Central memory CD4-positive, alpha-beta T cell (primary cell): ENCODE measurements around the gene C6orf118.

Source experiments
- DNase-seq: peaks from one replicate; pipeline ENCODE4 v3.0.0; 2022
- total RNA-seq, 3 experiments: gene quantifications; one replicate each; lab custom pipeline; 2026; lab: John Stamatoyannopoulos, UW

C6orf118 gene
- 0 reads per million in 3 experiments for total RNA-seq

- no peak for DNase-seq
These were observed at the start of gene C6orf118 for GRCh38 chr6:165308926-165309731. C6orf118 (minus strand) TSS chr6:165309605; CDS start chr6:165309586, 19 bp downstream.

DNA sequence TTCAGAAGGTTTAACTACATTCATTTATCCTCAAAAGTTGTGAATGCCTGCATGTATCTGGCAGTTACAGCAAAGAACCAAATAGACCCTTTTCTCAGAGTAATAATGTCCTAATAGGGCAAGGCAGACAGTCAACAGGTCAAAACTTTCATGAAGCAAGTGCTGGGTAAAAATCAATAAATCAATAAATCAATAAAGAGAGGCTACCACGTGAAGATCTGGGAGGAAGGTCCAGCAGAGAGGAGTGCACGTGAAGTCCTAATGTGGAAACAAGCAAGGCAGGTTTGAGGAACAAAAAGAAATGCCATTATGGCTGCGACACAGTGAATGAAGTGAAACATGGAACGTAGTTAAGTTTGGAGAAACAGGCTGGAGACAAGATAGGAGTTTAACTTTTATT is 36.3 kb upstream of the C6orf118 start:
- no peak for DNase-seq

DNA sequence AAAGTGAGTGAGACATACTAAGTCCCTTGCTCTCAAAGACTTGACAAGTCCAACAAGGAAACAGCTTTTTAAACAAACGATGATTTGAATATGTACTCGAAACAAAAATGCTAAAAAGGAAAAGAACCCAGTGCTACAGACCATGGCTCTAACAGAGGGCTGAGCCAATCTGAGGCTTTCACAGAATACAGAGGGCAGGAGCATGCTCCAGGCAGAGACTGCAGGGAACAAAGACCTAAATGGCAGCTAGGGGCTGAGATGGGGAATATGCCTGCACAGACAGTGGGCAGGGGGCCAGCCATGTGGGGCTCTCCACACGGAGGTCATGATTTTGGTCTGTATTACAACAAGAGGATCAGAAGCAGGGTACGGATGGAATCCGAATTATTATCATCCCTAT is 31.1 kb upstream of the C6orf118 start:
- no peak for DNase-seq

GRCh38 chr6:165325609-165326008 is 16.2 kb upstream of the C6orf118 start:
- no peak for DNase-seq

DNA sequence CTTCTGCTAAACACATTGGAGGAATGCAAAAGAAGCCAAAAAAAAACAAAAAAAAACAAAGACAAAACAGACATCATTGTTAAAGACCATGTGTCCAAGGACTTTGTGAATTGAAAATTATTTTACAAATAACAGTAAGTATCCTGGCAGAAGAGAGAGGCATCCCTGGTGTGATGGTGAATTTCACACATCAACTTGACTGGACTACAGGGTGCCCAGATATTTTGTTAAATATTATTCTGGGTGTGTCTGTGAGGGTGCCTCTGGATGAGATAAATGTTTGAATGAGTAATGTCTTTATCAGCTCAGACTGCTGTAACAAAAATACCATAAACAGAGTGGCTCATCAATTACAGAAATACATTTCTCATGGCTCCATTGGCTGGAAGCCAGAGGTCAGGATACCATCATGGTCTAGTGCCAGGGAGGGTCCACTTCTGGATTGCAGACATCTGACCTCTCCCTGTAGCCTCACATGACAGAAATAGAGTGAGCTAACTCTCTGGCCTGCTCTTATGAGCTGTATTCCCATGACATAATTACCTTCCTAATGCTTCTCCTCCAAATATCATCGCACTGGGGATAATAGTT is 12.2 kb upstream of the C6orf118 start:
- no peak for DNase-seq

DNA sequence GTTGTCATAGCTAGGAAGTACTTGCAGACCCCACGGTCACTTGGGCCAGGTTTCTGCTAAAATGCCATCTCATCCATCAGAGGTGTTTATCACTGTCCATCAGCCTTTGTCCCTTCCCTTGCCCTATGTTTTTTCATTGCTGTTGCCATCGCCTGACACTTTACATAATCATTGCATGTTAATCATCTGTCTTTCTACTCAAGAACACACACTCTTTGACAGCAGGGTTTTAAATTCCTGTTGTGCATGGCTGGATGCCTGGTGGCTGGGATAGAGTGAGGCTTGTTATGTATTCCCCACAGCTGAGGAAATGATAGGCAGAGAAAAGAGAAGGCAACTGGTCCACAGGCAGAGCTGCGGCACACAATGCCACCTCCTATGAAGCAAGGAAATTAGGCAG is 11.7 kb upstream of the C6orf118 start:
- DNase-seq, result no peak

- DNase-seq, result no peak
These were observed 8.3 kb upstream of the C6orf118 start for GRCh38 chr6:165317723-165318122.

- DNase-seq, result no peak
These were observed 2.5 kb downstream of the C6orf118 start for GRCh38 chr6:165306955-165307354.

DNA sequence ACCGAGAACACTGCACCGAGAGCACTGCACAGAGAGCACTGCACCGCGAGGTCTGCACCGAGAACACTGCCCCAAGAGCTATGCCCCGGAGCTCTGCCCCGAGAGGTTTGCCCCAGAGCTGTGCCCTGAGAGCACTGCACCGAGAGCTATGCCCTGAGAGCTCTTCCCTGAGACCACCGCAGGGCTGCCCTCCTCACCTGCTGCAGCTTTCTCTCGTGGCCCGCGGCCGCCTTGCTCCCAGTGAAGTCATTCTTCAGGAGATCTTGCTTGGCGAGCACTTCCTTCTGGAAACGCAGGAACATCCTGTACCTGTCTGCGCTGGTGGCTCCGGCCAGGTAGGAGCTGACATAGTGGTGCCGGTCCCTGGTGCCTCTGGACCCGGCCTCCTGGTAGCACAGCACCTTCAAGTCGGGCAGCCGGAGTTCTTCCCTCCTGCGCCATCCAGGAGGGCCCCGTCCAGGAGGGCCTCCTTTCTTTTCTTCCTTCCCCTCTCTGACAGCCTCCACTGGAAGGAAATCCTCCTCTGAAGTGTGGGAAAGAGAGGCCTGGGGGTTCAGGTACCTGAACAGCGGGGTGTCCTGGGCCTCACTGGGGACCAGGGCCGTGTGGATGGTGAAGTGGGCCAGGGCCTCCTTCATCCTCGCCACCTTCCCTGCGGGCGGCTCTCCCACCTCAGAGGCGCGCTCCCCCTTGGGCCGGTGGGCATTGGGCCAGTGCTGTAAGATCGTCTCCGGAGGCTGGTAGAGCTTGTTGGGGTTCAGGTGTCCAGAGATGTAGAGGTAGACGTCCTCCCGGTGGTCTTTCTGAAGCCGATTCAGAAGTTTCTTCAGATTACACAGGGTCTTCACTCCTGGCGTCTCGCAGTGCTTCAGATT is 7.8 kb downstream of the C6orf118 start:
- DNase-seq, result no peak

DNA sequence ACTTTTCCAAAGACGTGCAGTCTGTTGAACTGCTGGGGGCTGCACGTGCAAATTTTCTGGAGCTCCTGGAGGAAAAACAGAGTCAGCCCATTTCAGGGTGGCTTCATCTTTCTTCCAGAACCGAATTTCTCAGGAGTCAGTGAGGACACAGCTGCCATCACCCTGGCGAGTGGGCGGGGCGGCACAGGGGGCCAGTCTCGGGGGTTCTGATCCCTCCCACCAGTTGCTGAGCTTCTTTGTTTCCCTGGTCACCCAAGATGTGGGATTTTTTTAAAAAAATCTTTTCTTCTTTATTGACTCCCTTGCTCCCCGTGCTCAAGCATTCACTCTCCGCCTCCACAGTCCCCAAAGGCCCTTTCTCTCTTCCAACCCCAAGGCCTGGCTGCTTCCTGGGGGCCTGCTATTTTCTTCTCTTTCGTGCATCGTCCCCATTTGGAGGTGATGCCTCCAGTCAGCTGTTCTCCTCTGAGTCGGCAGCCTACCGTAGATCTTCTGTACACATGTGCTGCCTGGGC is 8.9 kb downstream of the C6orf118 start:
- DNase-seq, result no peak

DNA sequence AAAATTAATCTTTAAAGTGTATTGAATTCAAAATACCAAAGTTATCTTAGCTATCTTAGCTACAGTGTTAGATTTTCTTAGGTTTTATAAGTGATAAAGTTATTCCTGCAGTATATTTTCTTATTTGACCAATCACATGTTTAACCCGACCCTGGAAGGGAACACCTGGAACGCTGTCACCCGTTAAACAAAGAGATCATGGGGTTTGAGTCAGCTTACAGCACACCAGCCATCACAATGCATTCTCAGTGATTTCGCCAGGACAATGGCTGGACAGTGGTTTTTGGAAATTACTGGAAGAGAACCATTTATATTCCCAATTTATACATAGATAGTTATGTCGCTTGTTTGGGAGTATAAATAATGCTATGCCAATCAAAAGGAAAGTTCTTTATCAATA is 10.5 kb downstream of the C6orf118 start:
- DNase-seq, result no peak

DNA sequence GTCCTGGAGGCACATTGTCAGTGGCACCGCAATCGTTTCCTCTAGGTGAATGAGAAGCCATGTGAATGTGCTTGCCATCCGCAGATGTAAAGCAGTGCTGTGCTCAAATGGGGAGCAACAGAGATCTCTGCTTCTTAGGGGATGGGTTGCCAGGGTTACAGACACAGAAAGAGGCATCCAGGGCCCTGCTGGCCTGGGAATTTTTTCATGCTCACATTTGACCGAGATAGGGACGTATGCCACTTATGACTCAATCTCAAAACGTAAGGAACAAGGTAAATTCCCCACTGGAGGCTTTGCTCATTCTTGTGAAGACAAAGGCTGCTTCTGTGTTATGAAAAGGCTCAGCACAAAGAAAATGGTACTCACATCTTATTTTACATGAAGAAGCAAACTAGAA is 11.0 kb downstream of the C6orf118 start:
- DNase-seq, result no peak

GRCh38 chr6:165292657-165293056 is 16.7 kb downstream of the C6orf118 start:
- DNase-seq, result no peak

- DNase-seq, result no peak
These were observed 34.8 kb downstream of the C6orf118 start for GRCh38 chr6:165274611-165275010.

- DNase-seq, result no peak
These were observed 36.8 kb downstream of the C6orf118 start for GRCh38 chr6:165272585-165272984.

DNA sequence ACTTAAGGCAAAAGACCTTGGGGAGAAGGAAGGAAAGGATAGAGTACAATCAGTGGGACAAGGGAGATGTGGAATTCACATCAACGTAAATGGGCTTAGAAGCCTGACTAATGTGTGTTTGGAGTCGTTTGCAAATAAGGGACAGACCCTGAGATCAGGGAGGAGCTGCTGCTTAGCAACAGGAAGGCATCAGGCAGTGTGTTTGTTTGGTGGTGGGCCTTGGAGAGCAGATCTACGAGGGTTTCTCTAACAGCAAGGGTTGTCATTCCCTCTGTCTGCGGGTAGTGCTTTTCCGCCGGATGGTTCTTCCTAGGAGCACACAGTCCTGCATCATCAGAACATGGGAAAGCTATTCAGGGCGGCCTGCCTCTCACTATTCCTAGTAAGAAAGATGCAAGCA is 40.4 kb downstream of the C6orf118 start:
- DNase-seq, result no peak

DNA sequence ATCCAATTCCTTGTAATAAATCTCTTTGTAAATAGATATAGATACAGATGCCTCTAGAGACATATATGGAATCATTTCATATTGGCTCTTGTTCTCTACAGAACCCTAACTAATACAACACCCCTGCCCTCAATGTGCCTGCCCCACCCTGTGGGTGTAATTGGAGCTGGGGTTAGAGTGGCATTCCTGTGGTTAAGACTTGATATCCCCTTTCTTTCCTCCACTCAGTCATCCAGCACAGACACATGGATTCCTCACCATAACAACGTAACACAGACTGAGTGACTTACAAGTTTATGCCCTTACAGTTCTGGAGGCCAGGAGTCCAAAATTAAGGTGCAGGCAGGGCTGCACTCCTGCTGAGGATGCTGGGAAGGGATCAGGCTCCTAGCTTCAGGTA is 42.8 kb downstream of the C6orf118 start:
- no peak for DNase-seq

- no peak for DNase-seq
These were observed 43.2 kb downstream of the C6orf118 start for GRCh38 chr6:165266191-165266590.

- DNase-seq, result no peak
These were observed 48.9 kb downstream of the C6orf118 start for GRCh38 chr6:165260462-165260861.

GRCh38 chr6:165249808-165250207 is 59.6 kb downstream of the C6orf118 start:
- DNase-seq, result no peak

DNA sequence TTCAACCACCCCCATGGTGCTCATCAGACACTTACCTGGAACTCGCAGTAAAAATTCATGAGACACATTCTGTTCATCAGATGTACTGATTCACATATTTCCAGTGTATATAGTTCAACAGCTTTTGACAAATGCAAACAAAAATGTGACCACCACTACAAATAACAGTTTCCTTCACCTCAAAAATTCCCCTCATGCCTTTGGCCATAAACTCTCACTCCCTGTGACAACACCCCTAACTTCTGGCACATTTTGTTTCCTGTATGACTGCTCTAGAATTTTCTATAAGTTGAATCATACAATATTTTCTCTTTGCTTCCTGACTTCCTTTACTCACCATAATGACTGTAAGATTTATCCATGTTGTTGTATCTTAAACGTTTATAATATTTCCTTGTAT is 63.7 kb downstream of the C6orf118 start:
- no peak for DNase-seq

- no peak for DNase-seq
These were observed 64.1 kb downstream of the C6orf118 start for GRCh38 chr6:165245287-165245686.

- DNase-seq, result no peak
These were observed 64.7 kb downstream of the C6orf118 start for GRCh38 chr6:165244524-165245247.
